Measurements from ENCODE around the gene C11orf21.

C11orf21 gene

DNA sequence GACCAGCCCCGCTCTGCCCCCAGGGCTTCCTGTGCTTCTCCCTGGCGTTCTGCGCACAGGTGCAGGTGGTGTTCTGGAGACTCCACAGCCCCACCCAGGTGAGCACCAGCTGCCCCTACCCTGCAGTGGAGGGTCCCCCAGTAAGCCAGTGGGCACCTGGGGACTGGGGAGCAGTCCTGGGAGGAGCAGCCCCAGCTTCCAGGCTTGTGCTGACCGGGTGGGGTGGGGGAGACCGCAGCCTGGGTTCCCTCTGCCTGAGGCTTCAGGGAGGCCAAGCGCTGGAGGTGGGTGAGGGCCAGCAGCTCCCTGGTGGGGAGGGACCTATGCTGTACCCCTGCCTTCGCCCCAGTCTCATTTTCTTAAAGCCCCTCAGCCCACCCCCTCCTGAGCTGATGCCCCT is 7.0 kb upstream of the C11orf21 start:
- no peak for DNase-seq (ENCODE audit: low read depth, low spot score)

DNA sequence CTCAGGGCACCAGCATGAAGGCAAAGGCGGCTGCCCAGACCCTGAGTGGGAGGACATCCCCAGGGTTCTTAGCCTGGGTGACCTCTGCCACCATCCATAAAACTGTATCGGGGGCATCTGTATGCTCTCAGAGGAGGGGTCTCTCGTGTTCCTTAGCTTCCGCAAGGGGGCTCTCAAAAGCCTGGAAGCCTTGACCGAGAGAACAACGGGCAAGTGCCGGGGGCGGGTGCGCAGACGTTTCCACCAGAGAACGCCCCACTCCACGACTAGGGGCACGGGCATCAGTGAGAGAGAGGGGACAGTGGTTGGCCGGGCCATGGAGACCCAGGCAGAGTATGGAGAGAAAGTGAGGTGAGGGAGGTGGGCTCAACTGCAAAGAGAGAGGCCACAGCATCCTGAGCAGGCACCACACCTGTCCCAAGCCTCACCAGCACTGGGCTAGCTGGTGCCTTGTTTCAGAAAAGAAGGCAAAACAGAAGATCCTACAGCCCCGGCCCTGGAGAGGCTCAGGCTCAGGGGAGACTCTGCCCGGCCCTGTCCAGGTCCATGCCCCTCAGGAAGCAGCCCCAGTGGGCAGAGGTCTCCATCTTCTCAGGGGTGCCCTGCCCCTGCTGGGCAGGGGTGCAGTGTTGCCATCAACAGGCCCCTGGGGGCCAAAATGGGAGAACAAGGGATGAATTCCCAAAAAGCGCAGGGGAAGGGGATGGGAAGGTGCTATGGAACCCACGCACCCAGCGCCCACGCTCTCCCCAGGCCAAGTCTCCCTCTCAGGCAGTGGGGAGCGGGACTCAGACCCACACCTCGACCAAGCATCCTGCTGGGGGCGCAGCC is 6.0 kb upstream of the C11orf21 start:
- no peak for DNase-seq (ENCODE audit: low read depth, low spot score)

DNA sequence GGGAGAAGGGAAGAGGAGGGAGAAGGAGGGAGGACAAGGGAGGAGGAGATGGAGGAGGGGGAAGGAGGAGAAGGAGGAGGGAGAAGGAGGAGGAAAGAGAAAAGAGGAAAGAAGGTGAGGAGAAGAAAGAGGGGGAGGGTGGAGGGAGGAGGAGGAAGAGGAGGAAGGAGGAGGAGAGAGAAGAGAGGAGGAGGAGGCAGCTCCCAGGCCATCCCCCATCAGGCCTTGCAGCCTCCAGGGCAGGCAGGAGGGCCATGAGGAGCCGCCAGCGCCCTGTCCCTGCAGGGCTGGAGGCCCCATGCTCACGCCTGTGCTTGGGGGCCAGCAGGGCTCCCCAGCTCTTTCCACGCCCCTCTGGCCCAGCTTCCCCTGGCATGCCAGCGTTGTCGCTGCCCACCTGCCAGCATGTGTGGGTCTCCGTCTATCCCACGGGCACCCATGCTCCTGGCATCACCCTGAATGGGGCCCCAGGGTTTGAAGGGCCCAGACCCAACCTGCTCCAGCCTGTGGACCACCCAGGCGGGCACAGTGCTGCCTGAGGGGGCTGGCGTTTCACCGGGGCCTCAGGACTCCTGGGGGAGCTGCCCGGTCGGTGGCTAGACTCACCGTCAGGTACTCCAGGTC is 5.3 kb upstream of the C11orf21 start:
- no peak for DNase-seq (ENCODE audit: low read depth, low spot score)

DNA sequence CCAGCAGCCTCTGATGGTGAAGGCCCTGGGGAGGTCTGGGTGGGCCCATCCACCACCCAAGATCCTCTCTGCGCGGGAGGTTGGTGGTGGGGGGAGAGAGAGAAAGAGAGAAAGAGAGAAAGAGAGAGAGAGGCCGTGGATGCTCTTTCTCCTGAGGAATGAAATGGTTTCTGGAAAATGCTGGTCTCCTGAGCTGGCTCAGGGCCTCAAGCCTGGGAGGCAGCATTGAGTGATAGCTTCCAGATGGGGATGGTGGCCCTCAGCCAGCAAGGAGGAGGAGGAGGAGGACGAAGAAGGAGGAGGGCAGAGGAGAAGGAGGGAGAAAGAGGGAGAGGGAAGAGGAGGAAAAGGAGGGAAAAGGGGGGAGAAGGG is 4.7 kb upstream of the C11orf21 start:
- peak; percentile 70 for DNase-seq (ENCODE audit: low read depth, low spot score)

DNA sequence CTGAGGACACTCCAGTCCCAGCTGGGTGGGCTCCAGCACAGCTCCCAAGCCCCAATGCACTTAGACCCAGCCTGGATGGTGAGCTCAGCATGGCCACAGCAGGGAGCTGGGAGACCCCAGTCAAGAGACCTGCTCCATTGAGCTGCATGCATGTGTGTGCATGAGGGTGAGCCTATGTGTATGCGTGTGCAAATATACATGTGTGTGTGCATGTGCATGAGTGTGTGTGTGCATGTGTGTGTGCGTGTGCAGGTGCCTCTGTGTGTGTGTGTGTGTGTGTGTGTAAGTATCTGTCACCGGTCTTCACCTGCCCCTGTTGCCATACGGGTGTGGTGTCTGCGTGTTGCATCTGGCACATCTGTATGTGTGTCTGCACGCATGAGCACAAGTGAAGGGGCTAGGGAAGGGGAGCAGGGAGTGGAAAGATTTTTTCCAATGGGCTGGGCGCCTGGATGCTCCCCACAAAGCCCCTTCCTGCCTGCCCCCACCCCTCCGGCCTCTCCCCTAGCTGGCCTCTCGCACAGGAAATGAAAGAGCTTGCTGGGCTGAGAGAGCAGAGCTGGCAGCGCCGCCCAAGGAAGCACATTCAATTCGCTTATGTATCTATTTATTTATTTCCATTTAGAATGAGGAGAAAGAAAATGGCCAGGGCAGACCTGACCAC is 4.2 kb upstream of the C11orf21 start:
- DNase-seq (ENCODE audit: low read depth, low spot score) = no peak

DNA sequence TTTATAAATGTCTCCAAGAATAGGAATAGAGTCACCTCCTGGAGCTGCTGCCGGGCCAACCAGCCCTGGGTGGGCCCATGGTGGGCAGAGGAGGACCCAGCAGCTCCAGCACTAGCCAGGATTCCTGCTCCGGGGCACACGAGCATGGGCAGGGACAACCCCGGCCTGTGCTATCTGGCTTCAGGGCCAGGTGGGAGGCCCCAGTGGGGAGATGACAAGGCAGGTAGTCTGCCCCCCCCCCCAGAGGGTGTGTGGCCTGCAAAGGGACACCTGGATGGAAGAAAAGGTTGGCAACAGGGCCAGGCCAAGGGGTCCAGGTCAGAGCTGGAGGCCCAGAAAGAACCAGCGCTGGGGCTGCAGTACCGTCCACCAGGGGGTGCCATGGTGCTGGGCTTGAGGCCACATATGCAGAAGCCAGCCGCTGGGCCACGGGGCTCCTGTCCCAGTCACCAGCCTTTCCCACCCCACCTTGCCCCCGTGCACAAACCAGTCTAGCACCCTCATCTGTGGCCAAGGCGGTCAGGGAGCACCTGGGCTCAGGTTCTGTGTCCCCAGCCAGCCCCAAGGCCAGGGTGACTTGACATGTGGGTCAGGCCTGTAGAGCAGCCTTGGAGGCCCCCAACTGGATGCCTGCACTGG is 3.5 kb upstream of the C11orf21 start:
- no peak for DNase-seq (ENCODE audit: low read depth, low spot score)

DNA sequence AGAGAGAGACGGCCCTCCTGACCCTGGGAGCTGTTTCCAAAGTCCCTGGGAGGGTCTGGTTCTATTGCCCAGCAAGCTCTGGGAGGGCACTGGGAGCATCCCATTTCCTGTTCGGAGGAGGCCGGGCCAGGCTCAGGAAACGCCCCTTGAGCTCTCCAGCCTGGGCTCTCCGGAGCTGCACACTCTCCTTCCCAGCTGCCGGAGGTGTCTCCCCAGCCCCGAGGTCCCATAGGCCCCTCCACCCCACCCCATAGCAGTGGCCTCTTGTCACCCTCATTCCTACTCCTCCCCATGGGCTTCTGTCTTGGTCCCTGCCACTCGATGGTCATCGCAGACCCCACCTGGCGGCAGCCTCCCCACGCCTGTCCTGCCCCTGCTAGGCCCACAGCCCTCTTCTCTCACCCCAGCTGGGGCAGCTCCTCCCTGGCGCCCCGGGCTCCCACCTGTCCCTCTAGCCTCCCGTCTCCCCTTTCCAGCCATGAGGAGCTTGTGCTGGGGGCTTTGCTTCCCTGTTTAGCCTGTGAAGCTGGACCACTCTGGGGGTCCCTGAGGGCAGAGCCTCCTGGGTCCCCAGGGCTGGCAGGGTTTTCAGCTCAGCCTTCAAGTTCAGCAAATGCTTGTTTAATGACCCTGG is 2.9 kb upstream of the C11orf21 start:
- DNase-seq (ENCODE audit: low read depth, low spot score) = no peak

DNA sequence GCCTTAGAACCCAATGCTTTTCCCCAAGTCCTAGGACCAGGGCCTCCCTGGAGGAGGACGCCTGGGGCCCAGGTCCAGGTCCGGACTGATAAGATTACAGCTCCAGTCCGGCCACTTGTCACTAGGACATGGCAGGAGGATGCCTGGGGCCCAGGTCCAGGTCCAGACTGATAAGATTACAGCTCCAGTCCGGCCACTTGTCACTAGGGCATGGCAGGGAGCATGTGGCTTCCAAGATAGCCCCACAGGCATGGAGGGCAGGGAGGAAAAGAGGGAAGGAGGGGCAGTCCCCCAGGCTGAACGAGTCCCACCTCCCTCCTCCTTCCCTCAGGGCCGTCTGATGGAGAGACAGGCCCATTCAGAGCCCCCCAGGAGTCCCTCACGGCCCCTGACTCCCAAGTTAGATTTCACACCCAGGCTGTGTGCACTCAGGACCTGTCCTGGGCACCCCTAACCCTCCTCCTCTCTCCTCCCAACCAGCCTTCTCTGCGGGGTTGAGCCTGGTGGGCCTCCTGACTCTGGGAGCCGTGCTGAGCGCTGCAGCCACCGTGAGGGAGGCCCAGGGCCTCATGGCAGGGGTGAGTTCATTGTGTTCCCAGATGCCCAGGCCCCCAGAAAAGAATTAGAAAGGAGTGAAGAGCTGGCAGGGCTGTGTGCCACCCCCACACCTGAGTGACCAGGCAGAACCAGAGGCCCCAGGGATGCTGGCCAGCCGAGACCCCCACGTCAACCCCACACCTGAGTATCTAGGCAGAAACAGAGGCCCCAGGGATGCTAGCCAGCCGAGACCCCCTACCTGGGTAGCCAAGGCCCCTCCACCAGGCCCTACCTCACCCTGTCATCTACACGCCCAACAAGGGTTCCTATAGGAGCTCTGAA is 2.1 kb upstream of the C11orf21 start:
- DNase-seq (ENCODE audit: low read depth, low spot score) = no peak

DNA sequence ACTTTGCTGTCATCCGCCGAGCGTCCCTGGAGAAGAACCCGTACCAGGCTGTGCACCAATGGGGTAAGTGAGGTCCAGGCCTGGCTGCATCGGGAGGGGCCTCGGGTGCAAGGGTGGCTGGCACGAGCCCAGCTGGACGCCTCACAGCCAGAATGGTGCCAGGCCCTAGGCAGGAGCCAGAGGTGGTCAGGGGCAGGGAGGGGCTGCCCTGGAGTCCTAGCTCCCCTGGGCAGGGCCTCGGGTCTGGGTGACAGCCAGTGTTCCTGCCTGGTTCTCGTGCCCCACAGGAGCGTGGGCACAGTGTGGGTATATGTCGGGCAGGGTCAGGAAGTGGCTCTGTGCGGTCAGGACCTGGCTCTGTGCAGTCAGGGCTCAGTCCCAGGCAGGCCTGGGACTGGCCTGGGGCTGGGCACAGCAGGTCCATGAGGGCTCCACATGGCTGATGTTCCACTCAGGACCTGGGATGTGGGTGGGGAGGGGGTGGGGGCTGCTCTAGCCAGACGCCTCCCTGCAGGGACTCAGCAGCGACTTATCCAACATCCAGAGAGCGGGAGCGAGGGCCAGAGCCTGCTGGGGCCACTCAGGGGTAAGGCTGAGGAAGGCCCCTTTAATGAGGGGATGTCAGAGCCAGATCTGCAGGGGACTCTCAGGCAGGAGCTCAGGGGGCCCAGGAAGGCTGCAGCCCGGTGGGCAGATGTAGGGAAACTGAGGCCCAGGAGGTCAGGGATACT is 1.3 kb upstream of the C11orf21 start:
- DNase-seq (ENCODE audit: low read depth, low spot score) = no peak

DNA sequence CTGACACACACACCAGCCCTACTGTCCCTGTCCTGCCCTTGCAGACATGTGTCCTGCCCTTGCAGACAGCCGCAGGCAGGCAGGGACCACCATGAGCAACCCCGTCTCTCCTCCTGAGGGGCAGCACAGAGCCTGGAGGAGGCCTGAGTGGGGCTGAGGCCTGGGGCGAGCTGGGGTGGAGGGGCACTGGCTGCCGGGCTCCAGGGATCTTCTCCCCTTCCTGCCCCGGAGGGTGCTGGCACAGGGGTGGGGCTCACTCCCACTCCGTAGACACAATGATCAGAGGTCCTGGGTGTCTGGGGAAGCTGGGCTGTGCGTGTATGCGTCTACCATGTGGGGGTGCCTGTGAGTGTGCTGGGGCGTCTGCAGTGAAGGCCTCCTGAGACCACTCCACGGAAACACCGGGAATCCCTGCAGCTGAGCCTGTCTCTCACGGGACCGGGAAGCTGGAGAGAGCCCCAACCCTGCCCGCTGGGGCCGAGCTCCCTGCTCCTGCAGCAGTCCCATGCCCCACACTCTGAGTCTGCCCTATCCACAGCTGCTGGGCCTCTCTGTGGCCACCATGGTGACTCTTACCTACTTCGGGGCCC is 683 bp upstream of the C11orf21 start:
- no peak for DNase-seq (ENCODE audit: low read depth, low spot score)

DNA sequence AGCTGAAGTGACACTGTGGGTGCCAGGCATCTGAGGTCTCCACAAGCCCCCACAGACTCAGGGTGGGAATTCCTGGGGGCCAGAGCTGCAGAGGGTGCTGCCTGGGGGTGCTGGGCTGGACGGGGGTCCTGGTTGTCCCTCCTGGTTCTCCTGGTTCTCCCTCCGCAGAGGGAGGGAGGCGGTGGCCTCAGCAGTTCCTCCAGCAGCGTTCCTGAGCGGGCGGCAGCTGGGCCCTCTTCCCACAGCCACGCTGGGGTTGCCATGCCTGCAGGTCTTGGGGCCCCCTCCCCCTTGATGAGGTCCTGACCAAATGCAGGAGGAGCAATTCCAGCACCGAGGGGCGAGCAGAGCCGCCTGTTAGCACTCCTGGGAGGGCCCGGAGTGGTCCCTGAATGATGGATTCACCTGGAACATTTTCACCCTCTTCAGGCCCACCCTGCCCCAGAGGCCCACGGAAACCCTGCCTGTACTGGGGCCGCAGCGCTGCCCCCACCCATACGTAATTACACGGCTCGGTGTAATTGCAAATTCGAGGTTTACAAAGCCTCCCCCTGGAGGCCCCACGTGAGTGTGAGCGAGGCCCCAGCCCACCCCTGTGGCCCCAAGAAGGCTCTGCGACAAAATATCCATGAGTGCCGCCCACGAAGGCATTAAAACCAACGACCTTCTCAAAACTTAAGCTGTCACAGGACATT is 635 bp downstream of the C11orf21 start:
- no peak for DNase-seq (ENCODE audit: low read depth, low spot score)

DNA sequence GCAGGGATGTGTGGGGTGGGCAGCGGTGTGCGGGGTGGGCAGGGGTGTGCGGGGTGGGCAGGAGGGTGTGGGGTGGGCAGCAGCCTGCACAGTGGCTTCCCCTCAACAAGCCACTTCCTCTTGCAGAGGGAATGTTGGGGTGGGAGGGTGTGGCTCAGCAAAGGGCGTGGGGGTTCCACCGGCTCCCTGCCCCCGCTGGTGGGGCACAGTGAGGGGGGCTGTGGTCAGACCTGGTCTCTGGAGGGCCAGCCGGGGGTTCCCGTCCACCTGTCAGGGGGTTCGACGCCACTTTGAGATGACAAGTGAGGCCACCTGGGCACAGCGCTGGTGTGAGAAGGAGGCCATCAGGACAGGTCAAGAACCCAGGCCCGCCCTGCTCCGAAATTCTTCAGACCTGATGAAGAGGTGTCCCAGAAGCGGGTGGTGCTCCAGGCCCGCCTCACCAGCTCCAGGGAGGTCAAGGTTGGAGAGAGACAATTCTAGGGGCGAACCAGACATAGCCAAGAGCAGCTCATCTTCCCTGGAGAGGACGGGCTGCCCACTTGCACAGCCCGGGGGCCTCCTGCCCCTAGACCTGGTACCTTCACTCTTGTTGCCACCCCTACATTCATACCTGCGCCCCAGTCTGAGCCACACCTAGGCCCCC is 1.3 kb downstream of the C11orf21 start:
- no peak for DNase-seq (ENCODE audit: low read depth, low spot score)

DNA sequence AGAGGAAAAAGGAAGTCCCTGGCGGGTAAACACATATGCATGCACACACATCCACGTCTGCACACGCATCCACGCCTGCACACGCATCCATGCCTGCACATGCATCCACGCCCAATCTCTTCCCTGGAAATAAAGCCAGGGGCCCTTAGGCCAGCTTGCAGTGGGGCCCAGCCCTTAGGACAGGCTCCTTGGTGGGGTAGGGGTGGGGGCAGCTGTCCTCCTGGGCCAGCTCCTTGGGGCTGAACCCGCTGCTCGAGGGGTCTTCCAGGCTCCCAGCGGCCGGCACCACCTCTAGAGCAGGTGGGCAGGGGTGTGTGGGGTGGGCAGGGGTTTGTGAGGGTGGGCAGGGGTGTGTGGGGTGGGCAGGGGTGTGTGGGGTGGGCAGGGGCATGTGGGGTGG is 1.9 kb downstream of the C11orf21 start:
- no peak for DNase-seq (ENCODE audit: low read depth, low spot score)

DNA sequence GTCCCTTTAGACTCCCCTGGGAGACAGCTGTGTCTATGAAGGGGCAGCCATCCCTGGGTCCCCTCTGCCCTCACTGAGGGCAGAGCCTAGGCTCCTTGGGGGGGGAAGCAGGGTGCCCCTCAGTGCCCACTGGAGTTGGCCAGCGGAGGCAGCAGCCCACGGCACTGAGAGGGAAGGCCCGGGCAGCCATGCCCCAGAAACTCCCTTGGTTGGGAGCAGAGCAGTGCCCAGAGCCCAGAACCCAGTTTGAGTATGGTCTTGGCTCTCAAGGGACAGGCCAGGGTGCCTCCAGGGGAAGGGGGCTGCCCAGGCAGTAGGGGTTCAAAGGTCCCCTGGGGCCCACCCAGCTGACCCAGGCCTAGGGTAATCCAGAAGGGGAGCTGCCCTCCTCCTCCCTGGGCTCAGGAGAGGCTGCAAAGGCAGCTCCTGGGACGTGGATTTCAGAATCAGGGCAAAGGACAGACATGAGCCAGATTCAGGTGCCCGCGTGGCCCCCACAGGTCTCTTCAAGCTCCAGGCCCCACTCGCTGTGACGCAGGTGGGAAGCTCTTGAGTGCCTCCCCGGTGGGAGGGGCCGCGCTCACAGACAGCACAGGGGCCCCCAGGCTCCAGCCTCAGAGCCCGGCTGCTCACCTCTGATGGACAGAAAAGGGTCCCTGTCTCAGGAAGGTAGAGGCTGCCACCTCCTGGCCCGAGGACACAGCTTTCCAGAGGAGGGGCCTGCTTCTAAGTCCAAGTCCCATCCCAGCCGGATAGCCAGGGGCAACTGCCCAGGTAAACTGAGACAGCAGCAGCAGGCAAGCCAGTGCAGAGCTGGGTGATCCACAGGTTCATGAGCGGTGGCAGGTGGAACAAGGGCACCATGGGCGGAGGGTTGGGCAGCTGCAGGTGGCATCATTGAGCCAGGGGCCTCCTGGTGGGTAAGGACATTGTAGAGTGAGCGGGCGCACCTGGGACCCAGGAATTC is 2.6 kb downstream of the C11orf21 start:
- DNase-seq (ENCODE audit: low read depth, low spot score) = no peak

DNA sequence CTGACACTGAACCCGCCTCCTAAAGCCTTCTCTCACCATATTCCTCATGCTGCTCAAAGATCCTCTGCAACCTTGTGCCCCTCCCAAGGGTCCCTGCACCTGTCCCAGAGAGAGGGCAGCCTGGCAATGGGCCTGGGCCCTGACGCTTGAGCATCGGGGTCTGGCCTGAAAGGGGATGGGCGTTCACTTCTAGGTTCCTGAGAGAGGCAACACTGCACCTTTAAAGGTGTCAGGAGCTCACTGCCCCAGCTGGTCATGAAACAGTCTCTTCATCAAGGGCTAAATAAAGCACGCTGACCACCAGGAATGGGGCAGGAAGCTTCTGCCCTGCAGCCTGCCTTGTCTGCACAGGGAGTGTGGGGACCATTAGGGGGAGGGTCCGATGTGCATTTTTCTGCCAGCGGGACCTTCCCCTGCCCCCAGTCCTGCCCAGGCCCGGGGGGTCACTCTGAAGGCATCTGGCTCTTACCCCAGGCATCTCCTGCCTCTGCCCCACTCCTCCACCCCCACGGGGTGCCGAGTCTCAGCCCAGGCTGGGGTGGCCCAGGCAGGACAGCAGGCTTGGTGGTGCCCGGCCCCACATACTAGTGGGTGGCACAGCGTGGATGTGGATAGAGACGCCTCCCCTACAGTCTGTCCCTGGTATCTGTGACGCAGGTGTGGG is 3.5 kb downstream of the C11orf21 start:
- DNase-seq (ENCODE audit: low read depth, low spot score) = no peak

DNA sequence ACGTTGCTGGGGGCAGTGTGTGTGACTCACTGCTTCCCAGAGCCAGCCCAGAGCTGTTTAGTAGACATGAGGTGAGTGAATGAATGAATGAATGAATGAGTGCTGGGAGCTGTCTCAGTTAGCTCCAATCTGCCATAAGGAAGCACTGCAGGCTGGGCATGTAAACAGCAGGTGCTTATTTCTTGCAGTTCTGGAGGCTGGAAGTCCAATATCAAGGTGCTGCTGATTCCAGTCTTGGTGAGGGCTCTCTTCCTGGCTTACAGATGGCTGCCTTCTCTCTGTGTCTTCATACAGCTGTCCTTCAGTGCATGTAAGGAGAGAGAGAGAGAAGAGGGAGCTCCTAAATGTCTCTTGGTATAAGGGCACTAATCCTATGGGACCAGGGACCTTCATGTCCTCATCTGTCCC is 4.1 kb downstream of the C11orf21 start:
- DNase-seq (ENCODE audit: low read depth, low spot score) = no peak

Measured in brain pericyte (primary cell).